ENCODE results near the gene PROC. TPM values are rescaled to one million over a fixed set of nuclear protein-coding genes. Genes with fewer than 3 reads are reported as not detected.

PROC gene
- total and polyA plus RNA-seq, 9 of the 15 experiments (the other 6 are each of a cell fraction or from before 2014, with no cell fraction given), result not detected

- TF ChIP-seq ZBTB40 (IDR thresholded peaks at IDR 0.05), result 0 out of 2 replicates have a peak, but pooled peaks have one; percentile 35
- no peak for TF ChIP-seq ZBTB40 (CRISPR knock-in tag; IDR thresholded peaks at IDR 0.05)
- no peak for TF ChIP-seq ZBTB9 (CRISPR knock-in tag; IDR thresholded peaks at IDR 0.05)
- TF ChIP-seq BCOR (IDR thresholded peaks at IDR 0.05), result peak; percentile 81
- peak; percentile 49; the same call in 1 of the 2 replicates for TF ChIP-seq ELF4 (CRISPR knock-in tag; IDR thresholded peaks at IDR 0.05)
- peak; percentile 69 for TF ChIP-seq EGR1 (conservative IDR thresholded peaks at IDR 0.05)
- TF ChIP-seq FOXO4 (CRISPR knock-in tag; IDR thresholded peaks at IDR 0.05), result no peak
- TF ChIP-seq SMARCE1 (IDR thresholded peaks at IDR 0.05), result peak; percentile 63
- 0 out of 4 replicates have a peak, but pooled peaks of 1 of the 2 experiments have one; percentile 7 for TF ChIP-seq RCOR1 (IDR thresholded peaks at IDR 0.05; ENCODE audit: borderline replicate concordance in 1 of 2, low read depth in 2 of 2, low read length in 2 of 2)
- no peak for TF ChIP-seq IRF2 (CRISPR knock-in tag; IDR thresholded peaks at IDR 0.05)
- TF ChIP-seq ZKSCAN3 (CRISPR knock-in tag; IDR thresholded peaks at IDR 0.05), result no peak
- TF ChIP-seq CHCHD3 (CRISPR knock-in tag; IDR thresholded peaks at IDR 0.05), result no peak
- peak; percentile 46; the same call in 1 of the 2 replicates for TF ChIP-seq DPF2 (IDR thresholded peaks at IDR 0.05)
- TF ChIP-seq HMG20B (CRISPR knock-in tag; IDR thresholded peaks at IDR 0.05), result no peak
- TF ChIP-seq UBTF (IDR thresholded peaks at IDR 0.05; ENCODE audit: borderline replicate concordance in 1 of 2, low read depth in 2 of 2, low read length in 2 of 2), result no peak
- no peak for TF ChIP-seq ZEB2 (IDR thresholded peaks at IDR 0.05)
- peak; percentile 36 for TF ChIP-seq RBM25 (IDR thresholded peaks at IDR 0.05; ENCODE audit: low read depth, low read length, severe bottlenecking)
Measured at GRCh38 chr2:127407661-127408003, 10.6 kb upstream of the PROC start (continued).
